Muscle of leg (tissue), 11 donors: ENCODE results near the gene S100A10. TPM values are rescaled to one million over a fixed set of nuclear protein-coding genes. Genes with fewer than 3 reads are reported as not detected.

Source experiments
- DNase-seq: peaks from one replicate; pipeline ENCODE4 v3.0.0; 2013
- H3K27ac ChIP-seq: one replicate; pipeline ENCODE4 v1.5.1; 2013; ENCODE audit warnings: mild to moderate bottlenecking, low read length, control low read depth
- H3K27me3 ChIP-seq: one replicate; pipeline ENCODE4 v1.6.1; 2013; ENCODE audit warnings: low read length; ENCODE audit not compliant: control insufficient read depth, insufficient read depth
- H3K36me3 ChIP-seq: one replicate; pipeline ENCODE4 v1.6.1; 2013; ENCODE audit warnings: low read length; ENCODE audit not compliant: control insufficient read depth, insufficient read depth
- H3K4me1 ChIP-seq: one replicate; pipeline ENCODE4 v1.6.1; 2013; ENCODE audit warnings: low read length; ENCODE audit not compliant: control insufficient read depth, insufficient read depth
- H3K4me3 ChIP-seq: one replicate; pipeline ENCODE4 v1.5.1; 2013; ENCODE audit warnings: low read length, control low read depth
- H3K9me3 ChIP-seq: replicated peaks from 2 replicates; pipeline ENCODE4 v1.6.1; 2013; ENCODE audit warnings: low read depth, low read length; ENCODE audit not compliant: control insufficient read depth
- WGBS: methylation state at CpG from one replicate; pipeline ENCODE4 v1.1.5; 2013; ENCODE audit warnings: missing lambda C conversion rate; ENCODE audit not compliant: insufficient coverage; 5-methylcytosine and 5-hydroxymethylcytosine counted together
- polyA plus RNA-seq, 8 donors: library from polyadenylated mRNA; unstranded; fragments of 120-200 nt; gene quantifications; one replicate each; pipeline versions ENCODE4 v1.2.1 to v1.2.3, GENCODE V29; 2013; ENCODE audit warnings: inconsistent platforms in 1 of 8, low replicate concordance in 1 of 8; ENCODE audit not compliant: insufficient read length in 8 of 8, insufficient read depth in 1 of 8
- total RNA-seq: library from RNA; stranded (reverse); fragments of 120-200 nt; gene quantifications from one replicate; pipeline ENCODE4 v1.2.4, GENCODE V29; 2013

The S100A10 gene
- total and polyA plus RNA-seq, 9 donors, result 98.6 to 407 (median 202) TPM

DNA sequence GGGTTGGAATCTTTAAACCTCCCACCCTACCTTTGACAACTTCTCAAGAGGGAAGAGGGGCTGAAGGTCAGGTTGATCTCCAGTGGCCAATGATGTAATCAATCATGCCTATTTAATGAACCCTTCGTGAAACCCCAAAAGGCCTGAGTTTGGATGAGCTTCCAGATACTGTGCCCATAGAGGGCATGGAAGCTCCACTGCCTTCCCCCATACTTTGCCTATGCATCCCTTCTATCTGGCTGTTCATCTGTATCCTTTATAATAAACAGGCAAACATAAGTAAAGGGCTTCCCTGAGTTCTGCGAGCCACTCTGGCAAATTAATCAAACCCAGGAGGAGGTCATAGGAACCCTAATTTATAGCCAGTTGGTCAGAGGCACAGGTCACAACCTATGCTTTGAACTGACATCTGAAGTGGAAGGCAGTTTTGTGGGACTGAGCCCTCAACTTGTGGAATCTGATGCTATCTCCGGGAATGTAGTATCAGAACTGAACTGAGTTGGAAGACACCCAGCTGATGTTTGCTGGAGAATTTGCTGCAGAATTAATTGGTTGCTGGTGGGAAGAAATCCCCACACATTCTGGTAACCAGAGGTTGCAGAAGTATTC is 24.8 kb downstream of the S100A10 start:
- no peaks in the 10 kb centered on the region for H3K36me3 ChIP-seq
- no peaks in the 10 kb centered on the region for H3K4me1 ChIP-seq
- WGBS, result 67% methylated on average over 3 of the region's 3 CpGs
- no peak overlapping the region for H3K27ac ChIP-seq
- DNase-seq, result no peak
- no peaks in the 10 kb centered on the region for H3K27me3 ChIP-seq
- no peaks in the 10 kb centered on the region for H3K9me3 ChIP-seq
- no peak overlapping the region for H3K4me3 ChIP-seq

DNA sequence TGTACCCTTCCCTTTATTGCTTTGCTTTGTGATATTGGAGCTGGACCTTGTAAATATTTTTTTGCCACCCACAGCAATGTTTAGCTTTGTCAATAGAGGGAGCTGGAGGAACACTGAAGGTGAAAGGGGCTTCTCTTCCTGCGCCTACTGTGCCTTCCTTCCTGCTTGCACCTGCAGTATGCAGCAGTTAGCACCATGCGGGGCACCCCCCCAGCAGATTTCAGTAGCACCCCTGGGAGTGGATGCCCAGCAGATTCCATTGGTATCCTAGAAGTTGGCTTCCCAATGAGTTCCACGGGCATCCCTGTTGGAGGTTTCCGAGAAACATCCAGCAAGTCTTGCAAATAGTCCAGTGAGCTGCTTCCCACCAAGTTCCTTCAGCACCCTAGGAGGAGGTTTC is 25.6 kb downstream of the S100A10 start:
- no peak overlapping the region for H3K4me3 ChIP-seq
- no peaks in the 10 kb centered on the region for H3K4me1 ChIP-seq
- H3K9me3 ChIP-seq, result no peaks in the 10 kb centered on the region
- no peak overlapping the region for H3K27ac ChIP-seq
- WGBS, result 51% methylated on average over 4 of the region's 4 CpGs
- no peak for DNase-seq
- H3K27me3 ChIP-seq, result no peaks in the 10 kb centered on the region
- H3K36me3 ChIP-seq, result no peaks in the 10 kb centered on the region

DNA sequence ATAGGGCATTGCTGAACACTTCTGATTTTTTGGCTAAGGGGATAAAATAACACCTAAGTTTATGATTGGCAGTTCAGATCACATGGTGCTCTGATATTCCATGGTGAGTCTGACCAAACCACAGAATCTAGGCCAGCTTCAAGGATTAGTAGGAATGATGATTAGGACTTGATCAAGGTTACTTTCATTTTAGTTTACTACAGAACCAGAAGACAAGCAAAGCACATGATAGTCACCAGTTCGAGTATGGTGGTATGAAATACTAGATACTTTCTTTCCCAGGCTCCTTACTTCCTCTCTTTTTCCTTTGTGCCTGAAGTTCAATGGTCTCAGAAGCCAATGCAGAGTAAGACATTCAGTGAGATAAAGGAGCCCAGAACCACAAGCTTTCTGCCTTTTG is 26.6 kb downstream of the S100A10 start:
- Histone ChIP-seq H3K27me3 (no peaks in the 10 kb centered on the region), H3K4me1 (no peaks in the 10 kb centered on the region), H3K27ac (no peak overlapping the region), H3K9me3 (no peaks in the 10 kb centered on the region), H3K36me3 (no peaks in the 10 kb centered on the region), H3K4me3 (no peak overlapping the region)
- DNase-seq, result no peak
- no CpG with 5 or more reads among the region's 1 CpG for WGBS

DNA sequence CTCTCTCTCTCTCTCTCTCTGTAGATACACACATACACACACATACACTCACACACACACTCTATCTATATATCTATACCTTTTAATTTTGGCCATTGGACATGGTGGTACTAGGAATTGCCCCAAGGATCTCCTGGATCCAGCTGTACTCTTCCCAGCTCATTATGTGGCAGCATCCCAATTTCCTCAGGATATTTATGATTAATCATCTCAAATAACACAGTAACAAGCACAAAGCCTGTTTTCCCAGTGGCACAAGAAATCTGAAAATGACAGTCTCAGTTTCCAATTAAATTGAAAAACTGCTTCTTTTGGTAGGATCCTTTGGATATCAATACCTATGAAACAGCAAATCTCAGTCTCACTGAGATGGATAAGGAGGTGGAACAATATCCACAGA is 27.6 kb downstream of the S100A10 start:
- no peak for DNase-seq
- H3K27ac ChIP-seq, result no peak overlapping the region
- H3K4me1 ChIP-seq, result peaks cover 5% of the 10 kb centered on the region
- no peaks in the 10 kb centered on the region for H3K27me3 ChIP-seq
- H3K9me3 ChIP-seq, result no peaks in the 10 kb centered on the region
- H3K36me3 ChIP-seq, result no peaks in the 10 kb centered on the region
- no peak overlapping the region for H3K4me3 ChIP-seq

DNA sequence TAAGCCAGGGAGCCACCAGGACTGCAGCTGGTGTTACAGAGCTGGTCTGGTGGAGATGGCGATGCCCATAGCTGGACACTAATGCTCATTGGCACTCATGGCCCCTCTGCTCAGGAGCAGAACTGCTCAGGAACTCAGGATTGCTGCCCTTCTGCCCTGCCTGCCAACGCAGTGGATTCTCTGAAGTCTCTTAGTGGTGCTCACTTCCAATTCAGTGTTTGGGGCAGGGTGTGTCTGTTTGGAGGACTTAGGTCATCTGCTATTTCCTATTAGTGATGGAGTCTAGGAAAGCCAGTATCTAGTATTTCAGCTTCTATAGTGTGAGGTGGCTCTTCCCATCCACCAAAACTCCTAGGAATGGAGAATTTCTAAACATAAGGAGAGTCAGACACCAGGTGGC is 29.1 kb downstream of the S100A10 start:
- Histone ChIP-seq H3K4me3 (no peak overlapping the region), H3K4me1 (peaks cover 5% of the 10 kb centered on the region), H3K9me3 (no peaks in the 10 kb centered on the region), H3K27me3 (no peaks in the 10 kb centered on the region), H3K27ac (no peak overlapping the region), H3K36me3 (no peaks in the 10 kb centered on the region)
- no peak for DNase-seq
- 80% methylated on average over 2 of the region's 2 CpGs for WGBS

DNA sequence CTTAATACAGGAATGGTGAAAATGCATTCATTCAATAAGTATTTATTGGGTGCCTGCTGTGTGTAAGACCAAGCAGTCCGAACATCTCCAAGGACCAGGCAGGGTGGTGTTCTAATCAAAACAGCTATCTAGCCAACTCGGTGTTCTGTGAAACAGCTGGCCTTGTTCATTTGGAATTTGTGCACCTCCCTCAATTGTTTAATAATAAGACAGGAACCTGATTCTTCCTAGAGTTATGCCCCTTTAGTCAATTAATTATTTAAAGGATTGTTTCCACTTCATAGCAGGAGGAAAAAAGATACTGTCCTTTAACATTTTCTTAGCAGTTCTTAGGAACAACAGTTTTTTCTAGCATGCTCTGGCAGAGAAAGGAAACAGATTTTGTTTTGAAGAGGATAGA is 30.4 kb downstream of the S100A10 start:
- no peak for DNase-seq
- Histone ChIP-seq H3K27me3 (no peaks in the 10 kb centered on the region), H3K36me3 (no peaks in the 10 kb centered on the region), H3K4me3 (no peak overlapping the region), H3K9me3 (no peaks in the 10 kb centered on the region), H3K4me1 (peaks cover 5% of the 10 kb centered on the region), H3K27ac (no peak overlapping the region)
- WGBS, result no CpG with 5 or more reads among the region's 2 CpGs

- Histone ChIP-seq H3K27me3 (no peaks in the 10 kb centered on the region), H3K27ac (peak overlapping the region; percentile 67), H3K4me1 (peaks cover 5% of the 10 kb centered on the region), H3K4me3 (no peak overlapping the region), H3K9me3 (no peaks in the 10 kb centered on the region), H3K36me3 (no peaks in the 10 kb centered on the region)
- 29% methylated on average over 2 of the region's 4 CpGs for WGBS
- DNase-seq, result peak; percentile 88
Observed at GRCh38 chr1:151961833-151962232, 31.8 kb downstream of the S100A10 start.

DNA sequence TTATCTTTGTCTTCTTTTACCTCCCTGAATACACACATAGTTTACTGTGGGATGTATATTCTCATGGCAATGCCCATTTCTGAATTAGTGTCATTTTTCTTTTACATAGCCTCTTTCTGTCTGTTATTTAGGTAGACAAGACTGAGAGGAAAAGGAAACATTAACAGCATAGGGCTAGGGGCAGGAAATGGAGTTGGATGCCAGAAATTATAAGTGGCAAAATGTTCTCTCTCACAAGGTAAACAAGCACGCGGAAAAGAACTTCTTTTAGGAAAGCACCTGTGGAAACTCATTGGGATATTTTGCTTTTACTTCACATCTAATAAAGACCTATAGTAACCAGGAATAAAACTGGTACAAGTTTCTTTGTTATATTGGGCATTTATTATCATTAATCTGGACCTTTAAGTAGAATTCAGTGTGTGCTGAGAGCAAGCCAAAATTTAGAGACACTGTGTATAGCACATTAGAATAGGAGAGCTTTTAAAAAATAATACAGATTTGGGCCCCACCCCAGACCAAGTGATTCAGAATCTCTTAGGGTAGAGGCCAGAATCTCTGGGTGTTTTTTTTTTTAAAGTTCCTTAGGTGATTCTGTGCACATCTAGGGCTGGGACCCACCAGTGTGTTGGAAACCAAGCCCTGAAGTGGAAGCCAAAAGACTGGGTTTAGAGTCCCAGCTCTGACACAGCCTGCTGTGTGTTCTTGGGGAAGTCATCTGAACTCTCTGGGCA is 32.7 kb downstream of the S100A10 start:
- Histone ChIP-seq H3K4me3 (no peak overlapping the region), H3K9me3 (no peaks in the 10 kb centered on the region), H3K27ac (peak overlapping the region; percentile 67), H3K4me1 (peaks cover 5% of the 10 kb centered on the region), H3K36me3 (no peaks in the 10 kb centered on the region), H3K27me3 (no peaks in the 10 kb centered on the region)
- DNase-seq, result peak; percentile 44
- no CpG with 5 or more reads among the region's 2 CpGs for WGBS

GRCh38 chr1:151958959-151959358 is 34.7 kb downstream of the S100A10 start:
- no peak overlapping the region for H3K27ac ChIP-seq
- H3K9me3 ChIP-seq, result no peaks in the 10 kb centered on the region
- no peaks in the 10 kb centered on the region for H3K36me3 ChIP-seq
- H3K4me3 ChIP-seq, result no peak overlapping the region
- H3K4me1 ChIP-seq, result peaks cover 5% of the 10 kb centered on the region
- 80% methylated on average over 1 of the region's 2 CpGs for WGBS
- H3K27me3 ChIP-seq, result no peaks in the 10 kb centered on the region
- DNase-seq, result no peak

DNA sequence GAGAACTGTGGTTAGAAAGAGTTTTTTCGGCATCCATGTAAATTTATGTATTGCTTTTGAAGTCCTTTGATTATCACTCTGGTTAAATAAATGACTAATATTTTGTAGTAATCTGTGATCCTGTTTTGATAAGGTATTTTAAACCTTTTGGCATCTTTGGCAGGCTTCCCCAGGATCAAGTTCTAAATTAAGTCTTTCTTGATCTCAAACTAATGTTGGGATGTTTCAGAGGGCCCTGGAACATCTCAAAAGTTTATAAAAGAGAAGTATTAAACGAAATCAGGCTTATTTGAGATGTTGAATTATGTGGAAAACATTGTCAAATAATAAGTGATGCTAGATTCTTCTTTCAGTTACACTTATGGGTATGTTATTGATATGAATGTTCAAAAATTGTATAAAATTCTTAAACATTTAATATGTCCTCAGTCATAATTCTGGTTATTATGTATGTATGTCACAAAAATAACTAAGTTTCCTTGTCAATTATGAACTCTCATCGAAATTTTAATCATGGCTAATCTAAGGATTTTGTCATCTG is 36.6 kb downstream of the S100A10 start:
- Histone ChIP-seq H3K27me3 (no peaks in the 10 kb centered on the region), H3K36me3 (no peaks in the 10 kb centered on the region), H3K4me3 (no peak overlapping the region), H3K27ac (no peak overlapping the region), H3K4me1 (peaks cover 5% of the 10 kb centered on the region), H3K9me3 (no peaks in the 10 kb centered on the region)
- no peak for DNase-seq
- no CpG with 5 or more reads among the region's 3 CpGs for WGBS
